CD4-positive, alpha-beta memory T cell (primary cell): ENCODE measurements around the gene RETREG3. TPM values are rescaled to one million over a fixed set of nuclear protein-coding genes. Genes with fewer than 3 reads are reported as not detected.

Experiments
- CTCF ChIA-PET: fragments of 350-600 bp; sonication (Branson Sonifier 250); formaldehyde crosslinking; loops from one replicate; lab custom pipeline; 2021; ENCODE audit warnings: inconsistent platforms; ENCODE audit not compliant: partially characterized antibody; lab: Charles Lee
- POLR2A ChIA-PET: fragments of 350-600 bp; sonication (Branson Sonifier 250); formaldehyde crosslinking; loops from one replicate; lab custom pipeline; 2021; ENCODE audit not compliant: partially characterized antibody; lab: Charles Lee
- DNase-seq, 5 donors: peaks; one replicate each; pipeline versions ENCODE4 v3.0.0 to v3.0.0-alpha.2; 2020 to 2022; ENCODE audit warnings: mixed read lengths in 1 of 5
- H3K27ac ChIP-seq: one replicate; pipeline ENCODE4 v1.7.0; 2013; ENCODE audit warnings: low read depth, low read length
- H3K27me3 ChIP-seq: 2 replicates; pipeline ENCODE4 v1.7.0; 2013; ENCODE audit warnings: mild to moderate bottlenecking, low read length, moderate library complexity; ENCODE audit not compliant: insufficient read depth
- H3K36me3 ChIP-seq: 2 replicates; pipeline ENCODE4 v1.7.0; 2013; ENCODE audit warnings: mild to moderate bottlenecking, low read length, moderate library complexity; ENCODE audit not compliant: insufficient read depth
- H3K4me1 ChIP-seq: 2 replicates; pipeline ENCODE4 v1.7.0; 2013; ENCODE audit warnings: mild to moderate bottlenecking, low read length, moderate library complexity; ENCODE audit not compliant: insufficient read depth
- H3K4me3 ChIP-seq, 2 donors: one replicate each; pipeline ENCODE4 v1.7.0; 2013; ENCODE audit warnings: low read length in 2 of 2, mild to moderate bottlenecking in 1 of 2
- H3K9me3 ChIP-seq, 2 donors: one replicate each; pipeline ENCODE4 v1.7.0; 2013; ENCODE audit warnings: low read length in 2 of 2, control low read depth in 1 of 2; ENCODE audit not compliant: control insufficient read depth in 1 of 2
- H3K27ac Mint-ChIP-seq, 7 donors: one replicate each; pipeline ENCODE4 v1.8.0; 2020 to 2021; ENCODE audit warnings: mixed read lengths in 7 of 7, mild to moderate bottlenecking in 6 of 7, inconsistent platforms in 3 of 7, moderate library complexity in 3 of 7
- H3K27me3 Mint-ChIP-seq, 2 donors: one replicate each; pipeline ENCODE4 v1.8.0; 2020 to 2021; ENCODE audit warnings: mixed read lengths in 2 of 2
- H3K36me3 Mint-ChIP-seq, 2 donors: one replicate each; pipeline ENCODE4 v1.8.0; 2020 to 2021; ENCODE audit warnings: mixed read lengths in 2 of 2, inconsistent platforms in 1 of 2, mild to moderate bottlenecking in 1 of 2
- H3K4me1 Mint-ChIP-seq, 4 donors: one replicate each; pipeline ENCODE4 v1.8.0; 2020 to 2021; ENCODE audit warnings: mixed read lengths in 4 of 4, mild to moderate bottlenecking in 1 of 4
- H3K4me3 Mint-ChIP-seq, 8 donors: one replicate each; pipeline ENCODE4 v1.8.0; 2020 to 2021; ENCODE audit warnings: mixed read lengths in 8 of 8, mild to moderate bottlenecking in 7 of 8, moderate library complexity in 6 of 8, inconsistent platforms in 3 of 8
- H3K9me3 Mint-ChIP-seq, 8 donors: one replicate each; pipeline ENCODE4 v1.8.0; 2020 to 2021; ENCODE audit warnings: mixed read lengths in 8 of 8, mild to moderate bottlenecking in 5 of 8, inconsistent platforms in 3 of 8, moderate library complexity in 1 of 8
- intact Hi-C: fragments of 100-400 bp; cut with micrococcal nuclease; formaldehyde crosslinking; loops from one replicate; pipeline ENCODE4 v1.15.1; 2023
- polyA plus RNA-seq, 2 donors: library from polyadenylated mRNA; unstranded; fragments of 300-500 nt; fragmentation: Illumina TruSeq; gene quantifications; one replicate each; pipeline ENCODE4 v1.2.3, GENCODE V29; 2021
- total RNA-seq, 2 experiments: library from RNA; stranded (reverse); gene quantifications; one replicate each; pipeline ENCODE4 v1.2.3, GENCODE V29; 2021

Gene RETREG3
- 100 to 1,000 TPM; 128 to 134 TPM for total RNA-seq
- 100 to 1,000 TPM; 106 to 123 TPM for polyA plus RNA-seq

GRCh38 chr17:42609182-42609813, at the start of gene RETREG3, which contains the start of gene TUBG1:
RETREG3 (minus strand) TSS chr17:42609374; CDS start chr17:42609324, 50 bp downstream.
TUBG1 (plus strand) TSS chr17:42609683; CDS start chr17:42609738, 55 bp downstream.
- intact Hi-C loops = loop anchor here (1.0 to 5.0 kb wide), 4 partner anchors 32 to 164 kb away; partner anchors contain the start of genes PSMC3IP, TUBG2 and VPS25
- POLR2A ChIA-PET = interaction anchor here (0.6 to 3.8 kb wide), 29 partner anchors 9 to 921 kb away, joined by 3 to 55 read pairs (median 5); partner anchors contain the start of genes CNTD1, COA3, EIF1 and MLX
- H3K27ac ChIP-seq = peak within 1 kb of the TSS; percentile 85

DNA sequence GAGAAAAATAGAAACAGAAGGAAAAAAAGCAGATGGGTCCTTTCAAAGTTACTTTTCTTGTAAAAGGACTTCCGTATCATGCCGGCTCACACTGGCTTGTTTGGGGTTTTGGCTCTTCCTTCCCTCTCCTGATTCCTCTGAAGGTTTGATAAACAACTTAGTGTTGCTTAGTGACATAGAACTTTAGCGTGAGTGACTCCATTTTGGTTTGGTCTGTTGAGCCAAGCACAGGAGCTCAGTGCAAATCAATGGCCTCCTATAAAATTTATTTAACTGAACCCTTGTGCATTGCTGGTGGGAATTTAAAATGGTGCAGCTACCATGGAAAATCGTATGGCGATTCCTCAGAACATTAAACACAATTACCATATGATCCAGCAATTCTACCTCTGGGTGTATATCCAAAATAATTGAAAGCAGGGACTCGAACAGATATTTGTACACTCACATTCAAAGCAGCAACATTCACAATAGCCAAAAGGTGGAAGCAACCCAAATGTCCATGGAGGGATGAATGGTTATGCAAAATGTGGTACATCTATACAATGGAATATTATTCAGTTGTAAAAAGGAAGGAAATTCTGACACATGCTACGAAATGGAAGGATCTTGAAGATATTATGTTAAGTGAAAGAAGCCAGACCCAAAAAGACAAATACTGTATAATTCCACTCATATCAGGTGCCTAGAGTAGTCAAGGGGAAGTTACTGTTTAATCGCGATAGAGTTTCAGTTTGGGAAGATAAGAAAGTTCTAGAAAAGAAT, 48.8 kb upstream of the RETREG3 start:
- Histone ChIP-seq H3K36me3 (no peaks in the 10 kb centered on the region), H3K4me3 (no peak overlapping the region), H3K9me3 (no peaks in the 10 kb centered on the region), H3K27me3 (peaks cover 3% of the 10 kb centered on the region), H3K4me1 (peaks cover 12% of the 10 kb centered on the region), H3K27ac (no peak overlapping the region)
- H3K36me3 Mint-ChIP-seq = peaks cover under 1 to 4% of the 10 kb centered on the region in 2 donors
- ChIA-PET POLR2A (interaction anchor here (0.8 to 1.5 kb wide), 2 partner anchors 21 to 90 kb away, joined by 3 to 6 read pairs; no protein-coding TSS in a partner anchor), CTCF (interaction anchor here (1.1 to 1.5 kb wide), 4 partner anchors 22 to 80 kb away, joined by 3 to 5 read pairs (median 3); no protein-coding TSS in a partner anchor)
- peak overlapping the region in 2 of 7 donors; percentile 51 to 77 for H3K27ac Mint-ChIP-seq
- peak overlapping the region; percentile 55 to 92 (median 90) for H3K4me3 Mint-ChIP-seq
- peaks cover 10 to 24% (median 17%) of the 10 kb centered on the region in 4 donors for H3K4me1 Mint-ChIP-seq
- no peaks in the 10 kb centered on the region for H3K9me3 Mint-ChIP-seq
- intact Hi-C loops = loop anchor here (5.0 kb wide), 1 partner anchor 51 kb away; the partner anchor contains the start of genes RETREG3 and TUBG1
- DNase-seq = no peak
- H3K27me3 Mint-ChIP-seq = peaks cover 3 to 7% of the 10 kb centered on the region in 2 donors

More at GRCh38 chr17:42609182-42609813, at the start of gene RETREG3, which contains the start of gene TUBG1:
- Histone ChIP-seq H3K4me1 (peaks cover 47% of the 10 kb centered on the region), H3K4me3 (peak within 1 kb of the TSS; percentile 87 to 92), H3K36me3 (peaks cover 4% of the 10 kb centered on the region), H3K9me3 (no peaks in the 10 kb centered on the region), H3K27me3 (no peaks in the 10 kb centered on the region)
- CTCF ChIA-PET = interaction anchor here (1.1 to 6.1 kb wide), 5 partner anchors 30 to 214 kb away, joined by 3 to 64 read pairs (median 4); partner anchors contain the start of genes BECN1, PLEKHH3 and PSMC3IP
- peak; percentile 98 to 100 (median 100) for DNase-seq
- peak within 1 kb of the TSS; percentile 90 to 100 (median 99) for H3K27ac Mint-ChIP-seq
- peaks cover 6 to 42% of the 10 kb centered on the region in 2 donors for H3K36me3 Mint-ChIP-seq
- peaks cover 25 to 55% (median 40%) of the 10 kb centered on the region in 4 donors for H3K4me1 Mint-ChIP-seq
- H3K27me3 Mint-ChIP-seq = no peaks in the 10 kb centered on the region
- peaks cover 0 to 2% (median 0%) of the 10 kb centered on the region in 8 donors for H3K9me3 Mint-ChIP-seq
- H3K4me3 Mint-ChIP-seq = peak within 1 kb of the TSS; percentile 99 to 100 (median 100)

DNA sequence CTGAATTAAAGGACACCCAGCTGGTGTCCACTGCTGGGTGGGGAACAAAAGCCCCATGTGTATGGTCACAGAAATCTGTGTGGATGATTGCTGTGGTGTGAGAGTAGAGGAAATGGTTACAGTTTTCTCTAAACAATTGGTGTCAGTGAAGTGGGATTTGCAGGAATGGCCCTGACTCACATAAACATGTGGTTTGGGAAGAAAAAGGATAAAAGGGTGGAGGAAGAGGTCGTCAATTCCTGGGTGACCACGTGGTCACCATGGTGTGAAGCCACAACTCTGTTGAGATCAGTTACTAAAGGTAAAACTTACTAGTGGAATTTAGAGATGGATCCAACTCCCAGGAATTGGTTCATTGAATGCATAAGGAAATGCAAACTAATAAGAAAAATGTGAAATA, 46.4 kb upstream of the RETREG3 start:
- H3K4me3 Mint-ChIP-seq = peak overlapping the region in 1 of 8 donors; percentile 18
- H3K27me3 Mint-ChIP-seq = peaks cover 6 to 10% of the 10 kb centered on the region in 2 donors
- DNase-seq = no peak
- intact Hi-C loops = loop anchor here (5.0 kb wide), 1 partner anchor 48 kb away; the partner anchor contains the start of genes RETREG3 and TUBG1
- H3K4me1 ChIP-seq = peaks cover 12% of the 10 kb centered on the region
- peaks cover 3% of the 10 kb centered on the region for H3K27me3 ChIP-seq
- H3K4me1 Mint-ChIP-seq = peaks cover 12 to 24% (median 17%) of the 10 kb centered on the region in 4 donors
- ChIA-PET POLR2A (no interaction called here), CTCF (no interaction called here)
- no peaks in the 10 kb centered on the region for H3K9me3 Mint-ChIP-seq
- H3K9me3 ChIP-seq = no peaks in the 10 kb centered on the region
- H3K27ac ChIP-seq = no peak overlapping the region
- H3K27ac Mint-ChIP-seq = no peak overlapping the region
- peaks cover 0 to 4% of the 10 kb centered on the region in 2 donors for H3K36me3 Mint-ChIP-seq
- H3K4me3 ChIP-seq = no peak overlapping the region
- no peaks in the 10 kb centered on the region for H3K36me3 ChIP-seq

- H3K9me3 ChIP-seq = no peaks in the 10 kb centered on the region
- H3K4me1 ChIP-seq = peaks cover 1% of the 10 kb centered on the region
- CTCF ChIA-PET = interaction anchor here (1.3 kb wide), 1 partner anchor 75 kb away, joined by 5 read pairs; no protein-coding TSS in a partner anchor
- no peaks in the 10 kb centered on the region for H3K36me3 ChIP-seq
- H3K4me1 Mint-ChIP-seq = peaks cover 6 to 12% (median 10%) of the 10 kb centered on the region in 4 donors
- H3K9me3 Mint-ChIP-seq = no peaks in the 10 kb centered on the region
- H3K27me3 Mint-ChIP-seq = peaks cover 6 to 10% of the 10 kb centered on the region in 2 donors
- H3K4me3 ChIP-seq = no peak overlapping the region
- peaks cover 3% of the 10 kb centered on the region for H3K27me3 ChIP-seq
- intact Hi-C loops = no loop called here
- no peaks in the 10 kb centered on the region for H3K36me3 Mint-ChIP-seq
- H3K27ac Mint-ChIP-seq = no peak overlapping the region
- H3K4me3 Mint-ChIP-seq = peak overlapping the region in 1 of 8 donors; percentile 20
- POLR2A ChIA-PET = no interaction called here
- no peak for DNase-seq
- H3K27ac ChIP-seq = no peak overlapping the region
Measured at GRCh38 chr17:42653179-42654124, 44.3 kb upstream of the RETREG3 start.

DNA sequence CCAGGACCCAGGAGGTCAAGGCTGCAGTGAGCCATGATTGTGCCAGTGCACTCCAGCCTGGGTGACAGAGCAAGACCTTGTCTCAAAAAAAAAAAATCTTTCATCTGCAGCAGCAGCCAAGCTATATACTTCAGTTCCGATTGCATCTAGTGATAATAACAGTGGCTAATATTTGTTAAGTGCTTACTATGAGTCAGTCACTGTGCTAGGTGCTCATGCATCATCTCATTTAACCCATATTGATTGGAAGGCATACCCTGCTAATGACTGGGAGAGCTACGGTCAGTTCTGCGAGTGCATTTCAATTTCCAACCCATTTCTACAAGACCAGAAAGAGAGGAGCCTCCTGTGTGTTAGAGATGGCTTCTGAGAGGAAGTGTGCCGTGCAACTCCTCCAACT, 42.2 kb upstream of the RETREG3 start:
- POLR2A ChIA-PET = no interaction called here

DNA sequence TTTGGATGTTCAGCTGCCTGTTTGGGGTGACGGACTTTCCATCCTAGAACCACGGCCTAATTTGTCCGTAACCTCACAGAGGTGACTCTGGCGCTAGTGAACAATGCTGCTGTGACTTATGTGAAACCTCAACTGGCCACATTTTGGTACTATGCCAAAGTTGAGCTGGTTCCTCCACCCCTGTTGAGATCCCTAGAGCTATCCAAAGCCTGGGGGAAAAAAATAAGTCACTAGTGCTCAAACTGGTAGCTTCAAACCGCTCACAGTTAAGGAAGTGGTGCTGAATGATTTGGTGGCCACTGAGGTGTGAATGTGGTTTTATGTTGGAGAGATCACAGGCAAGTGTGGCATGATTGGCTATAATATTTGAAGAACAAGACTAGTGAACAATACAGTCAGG, 38.6 kb upstream of the RETREG3 start:
- Mint-ChIP-seq H3K36me3 (no peaks in the 10 kb centered on the region), H3K4me3 (no peak overlapping the region), H3K27me3 (peaks cover 2 to 3% of the 10 kb centered on the region in 2 donors), H3K9me3 (no peaks in the 10 kb centered on the region), H3K4me1 (peaks cover 0 to 2% (median under 1%) of the 10 kb centered on the region in 4 donors), H3K27ac (no peak overlapping the region)
- intact Hi-C loops = no loop called here
- H3K27ac ChIP-seq = no peak overlapping the region
- no peaks in the 10 kb centered on the region for H3K27me3 ChIP-seq
- ChIA-PET CTCF (no interaction called here), POLR2A (no interaction called here)
- no peaks in the 10 kb centered on the region for H3K36me3 ChIP-seq
- DNase-seq = no peak
- H3K9me3 ChIP-seq = no peaks in the 10 kb centered on the region
- H3K4me3 ChIP-seq = no peak overlapping the region
- H3K4me1 ChIP-seq = no peaks in the 10 kb centered on the region

More for the DNA sequence above, 42.2 kb upstream of the RETREG3 start:
- Histone ChIP-seq H3K4me1 (no peaks in the 10 kb centered on the region), H3K9me3 (no peaks in the 10 kb centered on the region), H3K27me3 (peaks cover 3% of the 10 kb centered on the region), H3K36me3 (no peaks in the 10 kb centered on the region), H3K4me3 (no peak overlapping the region), H3K27ac (no peak overlapping the region)
- CTCF ChIA-PET = no interaction called here
- Mint-ChIP-seq H3K4me3 (no peak overlapping the region), H3K4me1 (peaks cover 4 to 8% (median 5%) of the 10 kb centered on the region in 4 donors), H3K9me3 (no peaks in the 10 kb centered on the region), H3K27me3 (peaks cover 6 to 10% of the 10 kb centered on the region in 2 donors), H3K27ac (no peak overlapping the region), H3K36me3 (no peaks in the 10 kb centered on the region)
- intact Hi-C loops = no loop called here
- DNase-seq = no peak
